AG04450 (cell line): ENCODE results near the gene TGFB1I1. TPM values are rescaled to one million over a fixed set of nuclear protein-coding genes. Genes with fewer than 3 reads are reported as not detected.
"Not testable (repeated sequence)": the region's sequence is repeated elsewhere in the genome, so short reads cannot be mapped to it uniquely, and the experiment has no call there.

Experiments
- CTCF ChIA-PET: fragments of 300-600, 350-600 bp; formaldehyde crosslinking; extraction: SDS; loops from one replicate; lab custom pipeline; 2022; ENCODE audit warnings: antibody characterized with exemption, inconsistent platforms; lab: Charles Lee
- POLR2A ChIA-PET: fragments of 350-600 bp; formaldehyde crosslinking; extraction: SDS; loops from one replicate; lab custom pipeline; 2021; ENCODE audit warnings: antibody characterized with exemption, inconsistent platforms; lab: Yijun Ruan, JAX
- DNase-seq: peaks from one replicate; pipeline ENCODE4 v3.0.0-alpha.2; 2011; ENCODE audit warnings: low read depth, low spot score
- H3K27ac ChIP-seq: one replicate; pipeline ENCODE4 v1.5.1; 2012; ENCODE audit warnings: low read depth, low read length, control low read depth
- H3K27me3 ChIP-seq: one replicate; pipeline ENCODE4 v1.6.0; 2012; ENCODE audit warnings: low read length; ENCODE audit not compliant: control insufficient read depth, insufficient read depth
- H3K4me3 ChIP-seq: 2 replicates; pipeline ENCODE4 v1.5.1; 2011; ENCODE audit warnings: mild to moderate bottlenecking, low read depth, low read length, control low read depth
- H3K9me3 ChIP-seq: 2 replicates; pipeline ENCODE4 v1.5.1; 2012; ENCODE audit warnings: low read length; ENCODE audit not compliant: control insufficient read depth, insufficient read depth
- CTCF ChIP-seq: IDR thresholded peaks from 2 replicates; pipeline ENCODE4 v1.5.1; 2011; ENCODE audit warnings: low read depth, low read length, control low read depth, inconsistent platforms
- polyA plus RNA-seq: library from polyadenylated mRNA; depleted of rRNA; stranded (reverse); fragments of >200 nt; gene quantifications from 2 replicates; pipeline ENCODE4 v1.2.3, GENCODE V29; 2011

Gene TGFB1I1
- polyA plus RNA-seq, 1 experiment, result 42.4 TPM

GRCh38 chr16:31501226-31501965, 29.4 kb downstream of the TGFB1I1 start:
- no peak overlapping the region for H3K4me3 ChIP-seq
- no peaks in the 10 kb centered on the region for H3K27me3 ChIP-seq
- no peak for TF ChIP-seq CTCF
- CTCF ChIA-PET, result interaction anchor here (1.6 kb wide), 1 partner anchor 41 kb away, joined by 5 read pairs; no protein-coding TSS in a partner anchor
- no peak for DNase-seq
- no peak overlapping the region for H3K27ac ChIP-seq
- POLR2A ChIA-PET, result interaction anchor here (0.7 to 1.3 kb wide), 2 partner anchors 21 to 28 kb away, joined by 4 read pairs; no protein-coding TSS in a partner anchor
- H3K9me3 ChIP-seq, result no peaks in the 10 kb centered on the region

GRCh38 chr16:31501966-31502348, 30.0 kb downstream of the TGFB1I1 start:
- H3K27ac ChIP-seq, result no peak overlapping the region

GRCh38 chr16:31502981-31503380, 31.0 kb downstream of the TGFB1I1 start:
- no peaks in the 10 kb centered on the region for H3K27me3 ChIP-seq
- ChIA-PET POLR2A (no interaction called here), CTCF (interaction anchor here (0.9 to 1.6 kb wide), 3 partner anchors 42 to 50 kb away, joined by 4 to 7 read pairs (median 6); no protein-coding TSS in a partner anchor)
- no peak for DNase-seq
- no peak for TF ChIP-seq CTCF
- no peak overlapping the region for H3K4me3 ChIP-seq
- H3K9me3 ChIP-seq, result no peaks in the 10 kb centered on the region
- H3K27ac ChIP-seq, result no peak overlapping the region

More at GRCh38 chr16:31501966-31502348, 30.0 kb downstream of the TGFB1I1 start:
- Histone ChIP-seq H3K4me3 (no peak overlapping the region), H3K9me3 (no peaks in the 10 kb centered on the region), H3K27me3 (no peaks in the 10 kb centered on the region)
- no peak for DNase-seq
- ChIA-PET POLR2A (interaction anchor here (0.7 to 1.3 kb wide), 2 partner anchors 21 to 27 kb away, joined by 4 read pairs; no protein-coding TSS in a partner anchor), CTCF (interaction anchor here (0.9 to 1.6 kb wide), 3 partner anchors 41 to 49 kb away, joined by 4 to 7 read pairs (median 5); no protein-coding TSS in a partner anchor)
- no peak for TF ChIP-seq CTCF

GRCh38 chr16:31503555-31503954, 31.6 kb downstream of the TGFB1I1 start:
- CTCF ChIA-PET, result interaction anchor here (0.6 to 1.6 kb wide), 2 partner anchors 43 to 182 kb away, joined by 4 to 6 read pairs; no protein-coding TSS in a partner anchor
- not testable (repeated sequence) for H3K27me3 ChIP-seq, H3K9me3 ChIP-seq, H3K27ac ChIP-seq, H3K4me3 ChIP-seq, DNase-seq
- POLR2A ChIA-PET, result interaction anchor here (0.7 kb wide), 1 partner anchor 46 kb away, joined by 3 read pairs; no protein-coding TSS in a partner anchor

GRCh38 chr16:31504159-31504558, 32.2 kb downstream of the TGFB1I1 start:
- DNase-seq, result no peak
- no peak for TF ChIP-seq CTCF
- POLR2A ChIA-PET, result interaction anchor here (0.7 kb wide), 1 partner anchor 46 kb away, joined by 3 read pairs; no protein-coding TSS in a partner anchor
- Histone ChIP-seq H3K27ac (no peak overlapping the region), H3K9me3 (no peaks in the 10 kb centered on the region), H3K27me3 (no peaks in the 10 kb centered on the region), H3K4me3 (no peak overlapping the region)
- CTCF ChIA-PET, result interaction anchor here (0.6 to 1.6 kb wide), 2 partner anchors 44 to 182 kb away, joined by 4 to 6 read pairs; no protein-coding TSS in a partner anchor
